ENCODE data around the gene ADPRS. TPM values are rescaled to one million over a fixed set of nuclear protein-coding genes. Genes with fewer than 3 reads are reported as not detected.
A peak's percentile ranks its signal among the peaks of the same experiment; 100 is the strongest.

Gene ADPRS
- total and polyA plus RNA-seq, 2 donors (not counting 1 experiment from before 2014, with no cell fraction given) = 25.3 to 30.9 TPM

GRCh38 chr1:36086529-36087232 is 2.0 kb upstream of the ADPRS start:
- Histone ChIP-seq H3K27ac (ENCODE audit: insufficient read depth, low read length) (no peak overlapping the region), H3K27me3 (ENCODE audit: control insufficient read depth, insufficient read depth, low read length) (no peaks in the 10 kb centered on the region), H3K9me3 (ENCODE audit: control insufficient read depth, insufficient read depth, low read depth, low read length) (no peaks in the 10 kb centered on the region), H2AFZ (ENCODE audit: low read length) (no peak overlapping the region), H3K4me2 (ENCODE audit: extremely low read depth, insufficient read depth, low read length) (no peak overlapping the region), H3K4me3 (replicated peaks in 1 of 4; ENCODE audit: control extremely low read depth in 1 of 4, insufficient read depth in 1 of 4, low read depth in 3 of 4, low read length in 4 of 4) (no peak overlapping the region), H3K79me2 (ENCODE audit: control insufficient read depth, insufficient read depth, low read length) (peaks cover 23% of the 10 kb centered on the region), H3K4me1 (ENCODE audit: control insufficient read depth, extremely low read depth, insufficient read depth, low read length) (peaks cover 8% of the 10 kb centered on the region), H3K36me3 (ENCODE audit: control insufficient read depth, insufficient read depth, low read length) (peaks cover under 1% of the 10 kb centered on the region), H4K20me1 (ENCODE audit: control insufficient read depth, extremely low read depth, insufficient read depth, low read length) (no peaks in the 10 kb centered on the region), H3K9ac (ENCODE audit: insufficient read depth, low read length) (no peak overlapping the region)
- TF ChIP-seq EZH2 (IDR thresholded peaks at IDR 0.05; ENCODE audit: low read length, missing control alignments) = no peak
- TF ChIP-seq CTCF (conservative IDR thresholded peaks at IDR 0.05 in 1 of 2, IDR thresholded peaks at IDR 0.05 in 1 of 2; ENCODE audit: low read depth in 1 of 2, low read length in 2 of 2) = no peak
- DNase-seq (ENCODE audit: low read depth in 2 of 2) = no peak

GRCh38 chr1:36087233-36088123 is 1.2 kb upstream of the ADPRS start:
- no peak for DNase-seq (ENCODE audit: low read depth in 2 of 2)
- H3K4me2 ChIP-seq (ENCODE audit: extremely low read depth, insufficient read depth, low read length) = no peak overlapping the region

More at GRCh38 chr1:36087233-36088123, 1.2 kb upstream of the ADPRS start:
- Histone ChIP-seq H4K20me1 (ENCODE audit: control insufficient read depth, extremely low read depth, insufficient read depth, low read length) (no peaks in the 10 kb centered on the region), H3K4me3 (replicated peaks in 1 of 4; ENCODE audit: control extremely low read depth in 1 of 4, insufficient read depth in 1 of 4, low read depth in 3 of 4, low read length in 4 of 4) (no peak overlapping the region), H3K79me2 (ENCODE audit: control insufficient read depth, insufficient read depth, low read length) (peaks cover 26% of the 10 kb centered on the region), H3K9me3 (ENCODE audit: control insufficient read depth, insufficient read depth, low read depth, low read length) (no peaks in the 10 kb centered on the region), H3K36me3 (ENCODE audit: control insufficient read depth, insufficient read depth, low read length) (peaks cover 9% of the 10 kb centered on the region), H3K9ac (ENCODE audit: insufficient read depth, low read length) (no peak overlapping the region), H3K4me1 (ENCODE audit: control insufficient read depth, extremely low read depth, insufficient read depth, low read length) (peaks cover 8% of the 10 kb centered on the region), H2AFZ (ENCODE audit: low read length) (peak overlapping the region; percentile 92), H3K27me3 (ENCODE audit: control insufficient read depth, insufficient read depth, low read length) (no peaks in the 10 kb centered on the region), H3K27ac (ENCODE audit: insufficient read depth, low read length) (no peak overlapping the region)
- TF ChIP-seq EZH2 (IDR thresholded peaks at IDR 0.05; ENCODE audit: low read length, missing control alignments) (no peak), CTCF (conservative IDR thresholded peaks at IDR 0.05 in 1 of 2, IDR thresholded peaks at IDR 0.05 in 1 of 2; ENCODE audit: low read depth in 1 of 2, low read length in 2 of 2) (no peak)
